Psoas muscle (tissue), 8 donors: ENCODE measurements around the gene HYOU1. TPM values are rescaled to one million over a fixed set of nuclear protein-coding genes. Genes with fewer than 3 reads are reported as not detected.
"Not testable (repeated sequence)": the region's sequence is repeated elsewhere in the genome, so short reads cannot be mapped to it uniquely, and the experiment has no call there.

Experiments used
- ATAC-seq, 4 donors: fragments of 200-7000 bp; cut with Tn5 transposase; one replicate each; pipeline ENCODE4 v1.9.1; 2020; ENCODE audit warnings: moderate library complexity in 3 of 4, mild to moderate bottlenecking in 2 of 4
- DNase-seq, 2 donors: peaks; one replicate each; pipeline ENCODE4 v3.0.0-alpha.2; 2020
- H3K27ac ChIP-seq: fragments of 200-600 bp; one replicate; pipeline ENCODE4 v1.8.0; 2022
- H3K27me3 ChIP-seq, 3 donors: fragments of 200-600 bp in 1 of 3; one replicate each; pipeline versions ENCODE4 v1.6.1 to v1.8.0; 2013 to 2022; ENCODE audit warnings: low read length in 2 of 3, mild to moderate bottlenecking in 2 of 3, moderate library complexity in 1 of 3; ENCODE audit not compliant: insufficient read depth in 3 of 3
- H3K36me3 ChIP-seq, 2 donors: fragments of 200-600 bp in 1 of 2; one replicate each; pipeline versions ENCODE4 v1.6.1 to v1.8.0; 2013 to 2022; ENCODE audit warnings: low read depth in 1 of 2, mild to moderate bottlenecking in 1 of 2, moderate library complexity in 1 of 2; ENCODE audit not compliant: insufficient read depth in 1 of 2
- H3K4me1 ChIP-seq: fragments of 200-600 bp; one replicate; pipeline ENCODE4 v1.8.0; 2022
- H3K4me3 ChIP-seq: fragments of 200-600 bp; one replicate; pipeline ENCODE4 v1.8.0; 2022; ENCODE audit warnings: mild to moderate bottlenecking
- H3K9me3 ChIP-seq: fragments of 200-600 bp; one replicate; pipeline ENCODE4 v1.8.0; 2022
- WGBS, 3 donors: extraction: QIAGEN DNeasy Blood & Tissue Kit; methylation state at CpG; one replicate each; pipeline versions ENCODE4 v1.1.6 to v1.1.7; 2013; 5-methylcytosine and 5-hydroxymethylcytosine counted together
- intact Hi-C, 2 donors: fragments of 100-400 bp; cut with DNase I; formaldehyde crosslinking; loops; one replicate each; pipeline versions ENCODE4 v1.11.0 to v1.14.2; 2022
- polyA plus RNA-seq, 3 donors: library from polyadenylated mRNA; stranded (reverse); fragments of 200-250 nt; gene quantifications; one replicate each; pipeline ENCODE4 v1.2.3, GENCODE V29; 2013
- total RNA-seq, 4 donors: library from RNA; stranded (reverse); fragmentation: NEBNext Ultra II Directional in 2 of 4; extraction: Animal tissue kit (Norgen Biotek cat#: 25700) in 2 of 4; gene quantifications; one replicate each; pipeline versions ENCODE4 v1.2.1 to v1.2.4, GENCODE V29; 2021 to 2023
- TF ChIP-seq, protein P1 (sequence below): fragments of 200-600 bp; IDR thresholded peaks from one replicate; pipeline ENCODE4 v1.8.0; 2022; ENCODE audit warnings: antibody characterized with exemption
- donor health status: healthy with polysubstance abuse.
- donor health status: DM: no; HTN: no; CAD: no; lungs with moderate emphysema.
- donor health status: Bipolar disorder and iron deficiency.
- donor health status: healthy.
- donor health status: DM: yes; HTN: yes; CAD: no.
- donor health status: DM: no; HTN: no; CAD: no.
- donor health status: DM: no; HTN: no; CAD: no.
- donor health status: DM: yes; HTN: yes; CAD: no.

HYOU1 gene
- total and polyA plus RNA-seq, 7 donors: 21.2 to 46.2 (median 31.0) TPM

DNA sequence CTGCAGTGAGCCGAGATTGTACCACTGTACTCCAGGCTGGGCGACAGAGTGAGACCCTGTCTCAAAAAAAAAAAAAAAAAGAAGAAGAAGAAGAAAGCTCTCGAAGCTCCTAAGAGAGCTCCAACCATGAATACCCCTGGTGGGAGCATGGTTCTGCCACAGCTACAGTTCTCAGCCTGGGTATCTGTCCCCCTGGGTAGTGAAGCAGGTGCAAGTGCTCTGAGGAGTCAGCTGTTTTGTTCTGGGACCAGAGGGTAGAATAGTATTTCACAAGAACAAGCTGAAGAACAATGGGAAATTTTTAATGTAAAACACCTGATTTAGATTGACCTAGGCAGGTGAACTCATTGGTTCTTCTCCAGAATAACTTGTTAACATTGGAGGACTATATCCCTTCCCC, 4.3 kb upstream of the HYOU1 start:
- ATAC-seq (no peak), DNase-seq (no peak)
- Histone ChIP-seq H3K4me3 (no peak overlapping the region), H3K36me3 (peaks cover 0 to 23% of the 10 kb centered on the region in 2 donors), H3K27ac (no peak overlapping the region), H3K9me3 (no peaks in the 10 kb centered on the region), H3K4me1 (peaks cover 24% of the 10 kb centered on the region), H3K27me3 (no peaks in the 10 kb centered on the region)
- 87 to 92% (median 89%) methylated on average over 3 of the region's 3 CpGs for WGBS, 3 donors
- intact Hi-C loops: no loop called here
- TF ChIP-seq, protein P1, sequence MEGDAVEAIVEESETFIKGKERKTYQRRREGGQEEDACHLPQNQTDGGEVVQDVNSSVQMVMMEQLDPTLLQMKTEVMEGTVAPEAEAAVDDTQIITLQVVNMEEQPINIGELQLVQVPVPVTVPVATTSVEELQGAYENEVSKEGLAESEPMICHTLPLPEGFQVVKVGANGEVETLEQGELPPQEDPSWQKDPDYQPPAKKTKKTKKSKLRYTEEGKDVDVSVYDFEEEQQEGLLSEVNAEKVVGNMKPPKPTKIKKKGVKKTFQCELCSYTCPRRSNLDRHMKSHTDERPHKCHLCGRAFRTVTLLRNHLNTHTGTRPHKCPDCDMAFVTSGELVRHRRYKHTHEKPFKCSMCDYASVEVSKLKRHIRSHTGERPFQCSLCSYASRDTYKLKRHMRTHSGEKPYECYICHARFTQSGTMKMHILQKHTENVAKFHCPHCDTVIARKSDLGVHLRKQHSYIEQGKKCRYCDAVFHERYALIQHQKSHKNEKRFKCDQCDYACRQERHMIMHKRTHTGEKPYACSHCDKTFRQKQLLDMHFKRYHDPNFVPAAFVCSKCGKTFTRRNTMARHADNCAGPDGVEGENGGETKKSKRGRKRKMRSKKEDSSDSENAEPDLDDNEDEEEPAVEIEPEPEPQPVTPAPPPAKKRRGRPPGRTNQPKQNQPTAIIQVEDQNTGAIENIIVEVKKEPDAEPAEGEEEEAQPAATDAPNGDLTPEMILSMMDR: no peak

DNA sequence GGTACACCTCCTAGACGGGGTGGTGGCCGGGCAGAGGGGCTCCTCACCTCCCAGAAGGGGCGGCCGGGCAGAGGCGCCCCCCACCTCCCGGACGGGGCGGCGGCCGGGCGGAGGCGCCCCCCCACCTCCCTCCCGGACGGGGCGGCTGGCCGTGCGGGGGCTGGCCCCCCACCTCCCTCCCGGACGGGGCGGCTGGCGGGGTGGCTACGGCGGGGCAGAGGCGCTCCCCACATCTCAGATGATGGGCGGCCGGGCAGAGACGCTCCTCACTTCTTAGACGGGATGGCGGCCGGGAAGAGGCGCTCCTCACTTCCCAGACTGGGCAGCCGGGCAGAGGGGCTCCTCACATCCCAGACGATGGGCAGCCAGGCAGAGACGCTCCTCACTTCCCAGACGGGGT, 2.1 kb upstream of the HYOU1 start:
- Histone ChIP-seq H3K36me3 (peaks cover 3 to 24% of the 10 kb centered on the region in 2 donors), H3K4me1 (peaks cover 24% of the 10 kb centered on the region)
- H3K9me3 ChIP-seq, intact Hi-C loops, H3K4me3 ChIP-seq, H3K27me3 ChIP-seq, H3K27ac ChIP-seq, DNase-seq, ATAC-seq: not testable (repeated sequence)
- WGBS, 3 donors: 82 to 88% (median 88%) methylated on average over 15 to 29 of the region's 35 CpGs

DNA sequence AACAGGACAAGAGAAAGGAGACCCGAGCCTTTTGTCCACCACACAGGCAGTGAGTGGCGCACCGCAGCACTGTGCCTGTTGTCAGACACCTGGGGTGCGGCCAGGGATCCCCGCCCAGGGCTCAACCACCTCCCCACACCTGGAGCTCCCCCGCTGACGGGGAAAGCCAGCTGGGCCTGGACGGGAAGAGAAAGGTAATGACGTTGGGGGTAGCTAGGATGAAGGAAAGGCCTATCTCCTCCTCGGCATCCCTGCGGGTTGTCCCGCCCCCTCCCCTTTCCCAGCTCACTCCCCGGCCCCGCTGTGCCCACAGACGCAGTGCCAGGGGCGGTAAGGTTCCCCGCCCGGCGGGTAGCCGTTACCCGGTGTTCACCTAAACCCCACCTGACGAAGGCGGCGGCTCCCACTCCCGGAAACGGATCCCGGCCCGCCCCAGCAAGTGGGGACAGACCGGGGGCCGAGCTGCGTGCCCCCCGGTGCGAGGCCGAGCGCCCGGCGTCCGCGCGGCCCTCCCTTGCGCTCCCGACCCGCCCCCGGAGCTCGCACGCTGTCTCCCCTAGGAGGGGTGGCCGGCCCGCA, 495 bp downstream of the HYOU1 start:
- 0 to 1% (median 1%) methylated on average over 18 to 48 of the region's 48 CpGs for WGBS, 3 donors
- DNase-seq (peak in 1 of 2 donors; percentile 64), ATAC-seq (peak; percentile 5 to 16 (median 10))
- Histone ChIP-seq H3K4me1 (peaks cover 17% of the 10 kb centered on the region), H3K36me3 (peaks cover 6 to 47% of the 10 kb centered on the region in 2 donors), H3K9me3 (no peaks in the 10 kb centered on the region), H3K27ac (peak overlapping the region; percentile 84), H3K4me3 (peak overlapping the region; percentile 92), H3K27me3 (no peaks in the 10 kb centered on the region)
- intact Hi-C loops: no loop called here
- TF ChIP-seq, protein P1: no peak

DNA sequence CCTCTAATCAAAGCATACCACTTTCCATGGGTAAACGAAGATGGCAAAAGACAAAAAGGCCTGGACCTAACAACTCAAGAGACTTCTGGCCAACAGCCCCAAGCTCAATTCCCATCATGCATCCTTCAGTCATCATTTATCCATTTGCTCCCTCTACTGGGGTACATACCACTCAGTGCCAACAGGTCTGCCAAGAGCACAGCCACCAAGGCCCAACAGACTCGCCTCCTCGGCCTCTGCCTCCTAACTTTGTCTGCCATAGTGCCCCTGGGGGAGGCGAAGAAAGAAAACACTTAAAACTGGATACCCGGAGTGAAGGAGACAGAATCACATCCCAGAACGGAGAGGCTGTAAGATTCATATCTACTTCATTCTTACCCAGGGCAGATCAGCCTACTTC, 1.1 kb downstream of the HYOU1 start:
- Histone ChIP-seq H3K36me3 (peaks cover 6 to 48% of the 10 kb centered on the region in 2 donors), H3K9me3 (no peaks in the 10 kb centered on the region), H3K4me1 (peaks cover 17% of the 10 kb centered on the region), H3K4me3 (peak overlapping the region; percentile 92), H3K27me3 (no peaks in the 10 kb centered on the region), H3K27ac (no peak overlapping the region)
- intact Hi-C loops: no loop called here
- DNase-seq (no peak), ATAC-seq (no peak)
- TF ChIP-seq, protein P1: no peak
- 46 to 55% (median 54%) methylated on average over 6 of the region's 6 CpGs for WGBS, 3 donors

DNA sequence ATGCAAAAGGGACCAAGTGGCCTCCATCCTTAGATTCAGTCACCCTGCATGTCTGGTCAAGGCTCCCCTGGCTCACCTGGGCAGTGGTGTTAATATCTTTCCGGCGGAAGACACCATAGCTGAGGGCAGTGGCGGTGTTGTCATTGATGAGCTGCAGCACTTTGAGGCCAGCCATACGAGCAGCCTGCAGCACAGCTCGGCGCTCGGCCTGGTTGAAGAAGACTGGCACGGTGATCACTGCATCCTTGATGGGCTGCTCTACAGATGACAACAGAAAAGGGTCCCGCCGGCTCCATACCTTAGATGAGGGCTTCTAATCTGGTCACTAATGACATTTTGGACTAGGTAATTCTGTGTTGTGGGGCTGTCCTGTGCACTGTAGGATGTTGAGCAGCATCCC, 2.6 kb downstream of the HYOU1 start:
- intact Hi-C loops: no loop called here
- Histone ChIP-seq H3K36me3 (peaks cover 6 to 60% of the 10 kb centered on the region in 2 donors), H3K4me1 (peaks cover 17% of the 10 kb centered on the region), H3K27me3 (no peaks in the 10 kb centered on the region), H3K9me3 (no peaks in the 10 kb centered on the region), H3K4me3 (no peak overlapping the region), H3K27ac (no peak overlapping the region)
- TF ChIP-seq, protein P1: no peak
- ATAC-seq (no peak), DNase-seq (no peak)
- WGBS, 3 donors: 94 to 98% (median 95%) methylated on average over 10 of the region's 10 CpGs
